Measurements from ENCODE around the gene GHRHR.

The GHRHR gene

GRCh38 chr7:30927040-30927439 lies 36.7 kb upstream of the GHRHR start:
- TF ChIP-seq CTCF (IDR thresholded peaks at IDR 0.05; ENCODE audit: control insufficient read depth, insufficient read depth, low read depth, low read length, missing control alignments) = no peak
- DNase-seq (ENCODE audit: low read depth) = no peak
- no peak overlapping the region for H3K4me3 ChIP-seq (ENCODE audit: control insufficient read depth, low read depth, low read length)

- H3K4me3 ChIP-seq (ENCODE audit: control insufficient read depth, low read depth, low read length) = no peak overlapping the region
- no peak for TF ChIP-seq CTCF (IDR thresholded peaks at IDR 0.05; ENCODE audit: control insufficient read depth, insufficient read depth, low read depth, low read length, missing control alignments)
- DNase-seq (ENCODE audit: low read depth) = no peak
Measured at GRCh38 chr7:30927559-30927958, 36.2 kb upstream of the GHRHR start.

GRCh38 chr7:30928254-30928872 lies 35.4 kb upstream of the GHRHR start:
- no peak for TF ChIP-seq CTCF (IDR thresholded peaks at IDR 0.05; ENCODE audit: control insufficient read depth, insufficient read depth, low read depth, low read length, missing control alignments)
- no peak overlapping the region for H3K4me3 ChIP-seq (ENCODE audit: control insufficient read depth, low read depth, low read length)
- DNase-seq (ENCODE audit: low read depth) = no peak

- TF ChIP-seq CTCF (IDR thresholded peaks at IDR 0.05; ENCODE audit: control insufficient read depth, insufficient read depth, low read depth, low read length, missing control alignments) = no peak
- H3K4me3 ChIP-seq (ENCODE audit: control insufficient read depth, low read depth, low read length) = no peak overlapping the region
- DNase-seq (ENCODE audit: low read depth) = no peak
Measured at GRCh38 chr7:30929686-30930085, 34.1 kb upstream of the GHRHR start.

GRCh38 chr7:30930621-30931020 lies 33.1 kb upstream of the GHRHR start:
- H3K4me3 ChIP-seq (ENCODE audit: control insufficient read depth, low read depth, low read length) = no peak overlapping the region
- no peak for DNase-seq (ENCODE audit: low read depth)
- no peak for TF ChIP-seq CTCF (IDR thresholded peaks at IDR 0.05; ENCODE audit: control insufficient read depth, insufficient read depth, low read depth, low read length, missing control alignments)

- no peak for DNase-seq (ENCODE audit: low read depth)
- no peak for TF ChIP-seq CTCF (IDR thresholded peaks at IDR 0.05; ENCODE audit: control insufficient read depth, insufficient read depth, low read depth, low read length, missing control alignments)
- no peak overlapping the region for H3K4me3 ChIP-seq (ENCODE audit: control insufficient read depth, low read depth, low read length)
Measured at GRCh38 chr7:30931161-30931928, 32.4 kb upstream of the GHRHR start.

Measured in AG09309 (cell line).